ENCODE results near the gene JAK1.

JAK1 gene

GRCh38 chr1:64882574-64883255 lies 83.6 kb downstream of the JAK1 start:
- H3K4me3 ChIP-seq (ENCODE audit: low read length): no peak overlapping the region
- TF ChIP-seq, protein P1, sequence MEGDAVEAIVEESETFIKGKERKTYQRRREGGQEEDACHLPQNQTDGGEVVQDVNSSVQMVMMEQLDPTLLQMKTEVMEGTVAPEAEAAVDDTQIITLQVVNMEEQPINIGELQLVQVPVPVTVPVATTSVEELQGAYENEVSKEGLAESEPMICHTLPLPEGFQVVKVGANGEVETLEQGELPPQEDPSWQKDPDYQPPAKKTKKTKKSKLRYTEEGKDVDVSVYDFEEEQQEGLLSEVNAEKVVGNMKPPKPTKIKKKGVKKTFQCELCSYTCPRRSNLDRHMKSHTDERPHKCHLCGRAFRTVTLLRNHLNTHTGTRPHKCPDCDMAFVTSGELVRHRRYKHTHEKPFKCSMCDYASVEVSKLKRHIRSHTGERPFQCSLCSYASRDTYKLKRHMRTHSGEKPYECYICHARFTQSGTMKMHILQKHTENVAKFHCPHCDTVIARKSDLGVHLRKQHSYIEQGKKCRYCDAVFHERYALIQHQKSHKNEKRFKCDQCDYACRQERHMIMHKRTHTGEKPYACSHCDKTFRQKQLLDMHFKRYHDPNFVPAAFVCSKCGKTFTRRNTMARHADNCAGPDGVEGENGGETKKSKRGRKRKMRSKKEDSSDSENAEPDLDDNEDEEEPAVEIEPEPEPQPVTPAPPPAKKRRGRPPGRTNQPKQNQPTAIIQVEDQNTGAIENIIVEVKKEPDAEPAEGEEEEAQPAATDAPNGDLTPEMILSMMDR (conservative IDR thresholded peaks at IDR 0.05; ENCODE audit: low read depth, low read length): no peak
- DNase-seq (ENCODE audit: low read depth): no peak

DNA sequence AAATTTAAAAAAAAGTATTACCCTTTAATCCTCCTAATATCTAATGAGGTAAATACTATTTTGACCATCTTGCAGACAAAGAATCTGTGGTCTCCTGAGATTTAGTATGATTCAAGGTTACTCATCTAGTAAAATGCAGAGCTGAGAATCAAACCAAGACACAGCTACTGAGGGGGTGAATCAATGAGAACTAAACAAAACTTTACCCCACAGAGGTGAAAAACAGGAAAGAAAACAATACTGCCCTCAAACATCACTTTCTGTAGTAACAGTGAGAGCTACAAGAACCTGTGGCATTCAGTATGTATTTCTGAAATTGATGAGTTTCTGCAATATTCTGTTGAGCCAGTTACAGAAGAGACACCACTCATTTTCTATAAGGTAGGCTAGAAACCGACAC lies 85.1 kb downstream of the JAK1 start:
- TF ChIP-seq, protein P1 (conservative IDR thresholded peaks at IDR 0.05; ENCODE audit: low read depth, low read length): no peak
- no peak overlapping the region for H3K4me3 ChIP-seq (ENCODE audit: low read length)
- no peak for DNase-seq (ENCODE audit: low read depth)

DNA sequence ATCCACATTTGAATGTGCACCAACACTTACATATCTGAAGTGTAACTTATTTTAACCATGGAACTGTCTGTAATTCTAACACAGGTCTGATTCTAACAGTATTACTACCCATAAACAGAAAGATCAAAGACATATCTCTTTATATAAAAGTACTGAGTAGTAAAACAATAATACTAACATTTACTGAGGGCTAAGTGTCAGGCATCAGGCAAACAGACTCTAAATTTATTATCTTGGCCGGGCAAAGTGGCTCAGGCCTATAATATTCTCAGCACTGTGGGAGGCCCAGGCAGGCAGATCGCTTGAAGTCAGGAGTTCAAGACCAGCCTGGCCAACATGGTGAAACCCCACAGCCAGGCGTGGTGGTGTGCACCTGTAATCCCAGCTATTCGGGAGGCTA lies 85.9 kb downstream of the JAK1 start:
- no peak for DNase-seq (ENCODE audit: low read depth)
- TF ChIP-seq, protein P1 (conservative IDR thresholded peaks at IDR 0.05; ENCODE audit: low read depth, low read length): no peak
- no peak overlapping the region for H3K4me3 ChIP-seq (ENCODE audit: low read length)

DNA sequence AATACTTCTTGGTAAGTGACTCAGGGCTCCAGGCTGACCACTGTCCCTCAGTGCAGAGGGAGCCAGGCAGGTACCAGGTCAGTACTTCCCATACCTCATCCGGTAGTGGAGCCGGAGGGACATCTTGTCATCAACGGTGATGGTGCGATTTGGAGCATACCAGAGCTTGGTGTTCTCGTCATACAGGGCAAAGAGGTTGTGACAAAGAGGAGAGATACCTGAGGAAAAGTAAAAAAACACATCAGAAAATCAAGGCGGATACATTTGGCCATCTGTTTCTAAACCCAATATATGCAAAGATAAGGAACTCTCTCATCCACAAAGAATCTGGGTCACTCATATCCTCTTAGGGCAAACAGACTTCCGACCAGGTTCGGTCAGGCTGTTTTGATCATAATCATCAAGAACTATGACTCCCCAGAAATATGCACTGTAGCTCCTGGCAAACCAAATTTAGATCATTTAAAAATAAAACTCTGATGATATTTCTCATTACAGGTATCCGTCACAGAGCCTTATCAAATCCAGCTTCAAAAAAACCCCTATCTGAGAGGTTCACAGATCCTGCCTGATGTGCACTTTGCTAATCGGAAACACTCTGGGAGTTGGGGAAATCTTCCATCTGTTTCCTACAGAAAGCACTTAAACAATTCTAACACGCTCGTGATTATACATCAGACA lies 87.3 kb downstream of the JAK1 start:
- H3K4me3 ChIP-seq (ENCODE audit: low read length): no peak overlapping the region
- TF ChIP-seq, protein P1 (conservative IDR thresholded peaks at IDR 0.05; ENCODE audit: low read depth, low read length): no peak
- DNase-seq (ENCODE audit: low read depth): no peak

DNA sequence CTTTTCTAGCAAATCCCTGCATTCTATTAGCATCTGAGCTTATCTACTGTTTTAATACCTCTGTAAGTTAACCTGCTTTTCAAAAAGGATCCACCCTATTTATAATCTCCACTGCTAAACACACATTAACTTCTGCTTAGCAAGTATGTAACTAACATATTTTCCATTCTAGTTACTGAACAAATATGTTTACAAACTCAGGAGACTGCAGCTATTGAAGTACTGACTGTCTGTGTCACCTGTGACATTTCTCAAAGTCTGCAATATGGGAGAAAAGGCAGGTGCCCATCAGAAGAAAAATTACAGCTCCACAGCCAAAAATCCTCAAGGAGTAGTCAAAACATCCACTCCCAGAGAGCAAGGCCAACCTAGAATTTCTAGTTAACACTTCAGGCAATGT lies 88.3 kb downstream of the JAK1 start:
- H3K4me3 ChIP-seq (ENCODE audit: low read length): no peak overlapping the region
- TF ChIP-seq, protein P1 (conservative IDR thresholded peaks at IDR 0.05; ENCODE audit: low read depth, low read length): no peak
- DNase-seq (ENCODE audit: low read depth): no peak

DNA sequence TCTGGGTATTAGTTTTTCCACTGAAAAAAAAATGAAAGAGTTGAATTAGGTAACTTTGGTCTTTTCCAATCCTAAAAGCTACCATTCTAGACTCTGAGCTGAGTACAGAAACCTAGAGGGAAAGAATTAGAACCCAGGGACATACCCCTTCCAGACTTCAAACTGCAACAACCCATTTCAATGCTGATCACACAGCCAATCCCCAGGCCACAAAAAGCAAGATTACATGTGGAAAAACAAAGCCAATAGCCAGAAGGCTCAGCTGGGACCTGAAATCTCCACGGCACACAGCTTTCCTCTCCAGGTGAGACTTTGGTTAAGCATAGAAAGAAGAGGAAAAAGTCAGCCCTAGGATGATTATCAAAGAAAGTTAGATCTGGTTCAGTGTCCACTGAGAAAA lies 88.8 kb downstream of the JAK1 start:
- no peak overlapping the region for H3K4me3 ChIP-seq (ENCODE audit: low read length)
- TF ChIP-seq, protein P1 (conservative IDR thresholded peaks at IDR 0.05; ENCODE audit: low read depth, low read length): no peak
- DNase-seq (ENCODE audit: low read depth): no peak

- H3K4me3 ChIP-seq (ENCODE audit: low read length): no peak overlapping the region
- DNase-seq (ENCODE audit: low read depth): no peak
- TF ChIP-seq, protein P1 (conservative IDR thresholded peaks at IDR 0.05; ENCODE audit: low read depth, low read length): no peak
Observed at GRCh38 chr1:64877151-64877550, 89.2 kb downstream of the JAK1 start.

Measured in retinal pigment epithelial cell (primary cell).